Glomerular endothelial cell (primary cell): ENCODE measurements around the gene ACTR2. TPM values are rescaled to one million over a fixed set of nuclear protein-coding genes. Genes with fewer than 3 reads are reported as not detected.
"Not testable (repeated sequence)": the region's sequence is repeated elsewhere in the genome, so short reads cannot be mapped to it uniquely, and the experiment has no call there.

Source experiments
- DNase-seq: peaks from one replicate; pipeline ENCODE4 v3.0.0-alpha.2; 2011; ENCODE audit warnings: low read depth, low spot score; ENCODE audit errors: extremely low read depth
- total RNA-seq: library from RNA; depleted of rRNA; stranded (reverse); fragments of >200 nt; gene quantifications from 2 replicates; pipeline ENCODE4 v1.2.3, GENCODE V29; 2015

Gene ACTR2
- total RNA-seq, 1 donor from 2014 or later: 190 TPM

- DNase-seq: no peak
These were observed 676 bp downstream of the ACTR2 start for GRCh38 chr2:65228263-65228750.

GRCh38 chr2:65231121-65231520 is 3.5 kb downstream of the ACTR2 start:
- no peak for DNase-seq

- DNase-seq: no peak
These were observed 4.4 kb downstream of the ACTR2 start for GRCh38 chr2:65231892-65232477.

- no peak for DNase-seq
These were observed 5.0 kb downstream of the ACTR2 start for GRCh38 chr2:65232636-65233035.

- no peak for DNase-seq
These were observed 13.0 kb downstream of the ACTR2 start for GRCh38 chr2:65240657-65241056.

- DNase-seq: not testable (repeated sequence)
These were observed 16.8 kb downstream of the ACTR2 start for GRCh38 chr2:65244452-65244851.

GRCh38 chr2:65252640-65253039 is 25.0 kb downstream of the ACTR2 start:
- DNase-seq: no peak

GRCh38 chr2:65255356-65255755 is 27.7 kb downstream of the ACTR2 start:
- DNase-seq: no peak

GRCh38 chr2:65256054-65256453 is 28.4 kb downstream of the ACTR2 start:
- no peak for DNase-seq

- DNase-seq: not testable (repeated sequence)
These were observed 30.2 kb downstream of the ACTR2 start for GRCh38 chr2:65257866-65258265.

GRCh38 chr2:65261676-65262075 is 34.0 kb downstream of the ACTR2 start:
- DNase-seq: no peak

- no peak for DNase-seq
These were observed 35.6 kb downstream of the ACTR2 start for GRCh38 chr2:65263262-65263661.

- DNase-seq: no peak
These were observed 36.4 kb downstream of the ACTR2 start for GRCh38 chr2:65263986-65264385.

GRCh38 chr2:65264821-65265670 is 37.4 kb downstream of the ACTR2 start:
- peak; percentile 68 for DNase-seq

- no peak for DNase-seq
These were observed 38.0 kb downstream of the ACTR2 start for GRCh38 chr2:65265671-65266045.

GRCh38 chr2:65267008-65267407 is 39.4 kb downstream of the ACTR2 start:
- DNase-seq: no peak

GRCh38 chr2:65268957-65269356 is 41.3 kb downstream of the ACTR2 start:
- DNase-seq: no peak

- DNase-seq: no peak
These were observed 45.7 kb downstream of the ACTR2 start for GRCh38 chr2:65273344-65273743.

GRCh38 chr2:65275141-65275915 is 47.7 kb downstream of the ACTR2 start:
- no peak for DNase-seq

GRCh38 chr2:65276609-65277008 is 49.0 kb downstream of the ACTR2 start:
- no peak for DNase-seq

- no peak for DNase-seq
These were observed 49.5 kb downstream of the ACTR2 start for GRCh38 chr2:65277118-65277517.
